Activated CD4-positive, alpha-beta T cell treated with anti-CD3 and anti-CD28 coated beads, Interleukin-2, amount 10 ng/mL, durations not matched to agents 7 days and 5 days (primary cell): ENCODE measurements around the gene PACS2. TPM values are rescaled to one million over a fixed set of nuclear protein-coding genes. Genes with fewer than 3 reads are reported as not detected.

Source experiments
- CTCF ChIA-PET: fragments of 350-600 bp; sonication (Branson Sonifier 250); formaldehyde crosslinking; loops from one replicate; lab custom pipeline; 2021; ENCODE audit warnings: antibody characterized with exemption; lab: Charles Lee
- POLR2A ChIA-PET: fragments of 350-600 bp; sonication (Branson Sonifier 250); formaldehyde crosslinking; loops from one replicate; lab custom pipeline; 2021; ENCODE audit warnings: antibody characterized with exemption; lab: Charles Lee
- DNase-seq: peaks from one replicate; pipeline ENCODE4 v3.0.0-alpha.2; 2020
- H3K27ac Mint-ChIP-seq: one replicate; pipeline ENCODE4 v1.8.0; 2021; ENCODE audit warnings: mild to moderate bottlenecking, moderate library complexity, mixed read lengths
- H3K27me3 Mint-ChIP-seq: one replicate; pipeline ENCODE4 v1.8.0; 2021; ENCODE audit warnings: mixed read lengths
- H3K36me3 Mint-ChIP-seq: one replicate; pipeline ENCODE4 v1.8.0; 2021; ENCODE audit warnings: low read depth, mixed read lengths
- H3K4me1 Mint-ChIP-seq: one replicate; pipeline ENCODE4 v1.8.0; 2021; ENCODE audit warnings: mixed read lengths
- H3K4me3 Mint-ChIP-seq: one replicate; pipeline ENCODE4 v1.8.0; 2021; ENCODE audit warnings: mild to moderate bottlenecking, moderate library complexity, mixed read lengths
- H3K9me3 Mint-ChIP-seq: one replicate; pipeline ENCODE4 v1.8.0; 2021; ENCODE audit warnings: mixed read lengths
- total RNA-seq, 2 experiments: library from RNA; stranded (reverse); gene quantifications; one replicate each; pipeline ENCODE4 v1.2.3, GENCODE V29; 2021

PACS2 gene
- total RNA-seq, 2 experiments from 2014 or later: 43.3 to 46.8 TPM

GRCh38 chr14:105378873-105379685, 64.5 kb downstream of the PACS2 start:
- peaks cover 6% of the 10 kb centered on the region for H3K36me3 Mint-ChIP-seq
- H3K27me3 Mint-ChIP-seq: no peaks in the 10 kb centered on the region
- H3K27ac Mint-ChIP-seq: peak overlapping the region; percentile 68
- DNase-seq: no peak
- POLR2A ChIA-PET: no interaction called here
- peaks cover 17% of the 10 kb centered on the region for H3K4me1 Mint-ChIP-seq
- H3K4me3 Mint-ChIP-seq: no peak overlapping the region
- H3K9me3 Mint-ChIP-seq: no peaks in the 10 kb centered on the region
- CTCF ChIA-PET: interaction anchor here (1.1 to 2.5 kb wide), 3 partner anchors 8 to 111 kb away, joined by 3 to 10 read pairs (median 3); no protein-coding TSS in a partner anchor

GRCh38 chr14:105379946-105380345, 65.4 kb downstream of the PACS2 start:
- H3K27ac Mint-ChIP-seq: no peak overlapping the region
- POLR2A ChIA-PET: no interaction called here
- no peak overlapping the region for H3K4me3 Mint-ChIP-seq
- H3K4me1 Mint-ChIP-seq: peaks cover 13% of the 10 kb centered on the region
- no peaks in the 10 kb centered on the region for H3K27me3 Mint-ChIP-seq
- peaks cover 6% of the 10 kb centered on the region for H3K36me3 Mint-ChIP-seq
- no peaks in the 10 kb centered on the region for H3K9me3 Mint-ChIP-seq
- no peak for DNase-seq
- CTCF ChIA-PET: interaction anchor here (0.5 to 2.5 kb wide), 3 partner anchors 9 to 253 kb away, joined by 3 to 10 read pairs (median 3); no protein-coding TSS in a partner anchor

GRCh38 chr14:105380756-105381155, 66.2 kb downstream of the PACS2 start:
- H3K4me1 Mint-ChIP-seq: peaks cover 6% of the 10 kb centered on the region
- CTCF ChIA-PET: interaction anchor here (2.5 kb wide), 1 partner anchor 10 kb away, joined by 10 read pairs; no protein-coding TSS in a partner anchor
- no peaks in the 10 kb centered on the region for H3K27me3 Mint-ChIP-seq
- no peak overlapping the region for H3K4me3 Mint-ChIP-seq
- peaks cover 4% of the 10 kb centered on the region for H3K36me3 Mint-ChIP-seq
- POLR2A ChIA-PET: no interaction called here
- no peak overlapping the region for H3K27ac Mint-ChIP-seq
- no peaks in the 10 kb centered on the region for H3K9me3 Mint-ChIP-seq
- no peak for DNase-seq

GRCh38 chr14:105381446-105382342, 67.1 kb downstream of the PACS2 start:
- no peak overlapping the region for H3K27ac Mint-ChIP-seq
- CTCF ChIA-PET: interaction anchor here (0.6 to 2.5 kb wide), 2 partner anchors 11 to 12 kb away, joined by 3 to 10 read pairs; no protein-coding TSS in a partner anchor

GRCh38 chr14:105382343-105383082, 68.0 kb downstream of the PACS2 start:
- Mint-ChIP-seq H3K9me3 (no peaks in the 10 kb centered on the region), H3K27ac (no peak overlapping the region), H3K4me1 (no peaks in the 10 kb centered on the region), H3K36me3 (peaks cover 1% of the 10 kb centered on the region), H3K4me3 (no peak overlapping the region), H3K27me3 (no peaks in the 10 kb centered on the region)
- ChIA-PET POLR2A (no interaction called here), CTCF (interaction anchor here (0.5 to 0.6 kb wide), 2 partner anchors 11 to 24 kb away, joined by 3 read pairs; no protein-coding TSS in a partner anchor)
- no peak for DNase-seq

More at GRCh38 chr14:105381446-105382342, 67.1 kb downstream of the PACS2 start:
- Mint-ChIP-seq H3K36me3 (peaks cover 1% of the 10 kb centered on the region), H3K9me3 (no peaks in the 10 kb centered on the region), H3K4me1 (no peaks in the 10 kb centered on the region), H3K27me3 (no peaks in the 10 kb centered on the region), H3K4me3 (no peak overlapping the region)
- POLR2A ChIA-PET: no interaction called here
- DNase-seq: no peak

- CTCF ChIA-PET: interaction anchor here (1.8 kb wide), 1 partner anchor 107 kb away, joined by 4 read pairs; no protein-coding TSS in a partner anchor
- Mint-ChIP-seq H3K27ac (no peak overlapping the region), H3K4me3 (no peak overlapping the region), H3K9me3 (no peaks in the 10 kb centered on the region), H3K36me3 (peaks cover 1% of the 10 kb centered on the region), H3K4me1 (no peaks in the 10 kb centered on the region), H3K27me3 (no peaks in the 10 kb centered on the region)
- POLR2A ChIA-PET: no interaction called here
- no peak for DNase-seq
Measured at GRCh38 chr14:105383083-105383730, 68.7 kb downstream of the PACS2 start.

GRCh38 chr14:105384041-105384557, 69.6 kb downstream of the PACS2 start:
- Mint-ChIP-seq H3K4me1 (no peaks in the 10 kb centered on the region), H3K27ac (no peak overlapping the region), H3K4me3 (no peak overlapping the region), H3K27me3 (no peaks in the 10 kb centered on the region), H3K36me3 (peaks cover 1% of the 10 kb centered on the region), H3K9me3 (no peaks in the 10 kb centered on the region)
- ChIA-PET POLR2A (no interaction called here), CTCF (interaction anchor here (1.2 to 1.8 kb wide), 3 partner anchors 64 to 331 kb away, joined by 3 to 4 read pairs (median 3); no protein-coding TSS in a partner anchor)
- no peak for DNase-seq

GRCh38 chr14:105384605-105385321, 70.2 kb downstream of the PACS2 start:
- no peak for DNase-seq
- ChIA-PET CTCF (interaction anchor here (1.2 to 1.8 kb wide), 3 partner anchors 64 to 331 kb away, joined by 3 to 4 read pairs (median 3); no protein-coding TSS in a partner anchor), POLR2A (no interaction called here)
- Mint-ChIP-seq H3K4me1 (peaks cover under 1% of the 10 kb centered on the region), H3K27me3 (no peaks in the 10 kb centered on the region), H3K36me3 (peaks cover 1% of the 10 kb centered on the region), H3K4me3 (no peak overlapping the region), H3K9me3 (no peaks in the 10 kb centered on the region), H3K27ac (no peak overlapping the region)

- Mint-ChIP-seq H3K4me3 (no peak overlapping the region), H3K27me3 (no peaks in the 10 kb centered on the region), H3K27ac (peak overlapping the region; percentile 75), H3K9me3 (no peaks in the 10 kb centered on the region), H3K4me1 (peaks cover 5% of the 10 kb centered on the region), H3K36me3 (peaks cover 1% of the 10 kb centered on the region)
- ChIA-PET CTCF (interaction anchor here (1.2 kb wide), 2 partner anchors 63 to 332 kb away, joined by 3 read pairs; no protein-coding TSS in a partner anchor), POLR2A (no interaction called here)
- DNase-seq: no peak
Measured at GRCh38 chr14:105385322-105385637, 70.7 kb downstream of the PACS2 start.

- DNase-seq: no peak
- ChIA-PET POLR2A (no interaction called here), CTCF (interaction anchor here (0.9 to 1.2 kb wide), 3 partner anchors 13 to 216 kb away, joined by 3 to 4 read pairs (median 3); no protein-coding TSS in a partner anchor)
- no peaks in the 10 kb centered on the region for H3K9me3 Mint-ChIP-seq
- peaks cover 1% of the 10 kb centered on the region for H3K36me3 Mint-ChIP-seq
- no peaks in the 10 kb centered on the region for H3K27me3 Mint-ChIP-seq
- no peak overlapping the region for H3K27ac Mint-ChIP-seq
- H3K4me3 Mint-ChIP-seq: no peak overlapping the region
- peaks cover 10% of the 10 kb centered on the region for H3K4me1 Mint-ChIP-seq
Measured at GRCh38 chr14:105385698-105386365, 71.3 kb downstream of the PACS2 start.
